ENCODE results near the gene SMYD3.
"Not testable (repeated sequence)": the region's sequence is repeated elsewhere in the genome, so short reads cannot be mapped to it uniquely, and the experiment has no call there.

SMYD3 gene

DNA sequence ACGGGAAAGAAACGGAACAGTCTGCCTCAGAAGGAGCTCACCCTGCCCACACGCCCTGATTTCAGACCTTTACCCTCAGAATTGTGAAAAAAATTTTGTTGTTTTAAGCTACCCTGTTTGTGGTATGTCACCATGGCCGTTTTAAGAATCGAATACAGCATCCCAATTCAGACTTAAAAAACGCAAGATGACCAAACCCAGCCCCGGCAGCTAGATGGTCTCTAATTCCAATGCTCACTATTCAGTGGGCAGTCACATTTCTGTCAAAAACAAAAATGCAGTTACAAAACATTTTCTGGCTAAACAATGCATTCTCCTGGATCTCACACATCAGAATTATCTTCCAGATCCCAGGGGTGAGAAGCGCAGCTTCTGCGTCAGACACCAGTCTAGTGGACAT lies 527.5 kb downstream of the SMYD3 start:
- DNase-seq, result no peak

DNA sequence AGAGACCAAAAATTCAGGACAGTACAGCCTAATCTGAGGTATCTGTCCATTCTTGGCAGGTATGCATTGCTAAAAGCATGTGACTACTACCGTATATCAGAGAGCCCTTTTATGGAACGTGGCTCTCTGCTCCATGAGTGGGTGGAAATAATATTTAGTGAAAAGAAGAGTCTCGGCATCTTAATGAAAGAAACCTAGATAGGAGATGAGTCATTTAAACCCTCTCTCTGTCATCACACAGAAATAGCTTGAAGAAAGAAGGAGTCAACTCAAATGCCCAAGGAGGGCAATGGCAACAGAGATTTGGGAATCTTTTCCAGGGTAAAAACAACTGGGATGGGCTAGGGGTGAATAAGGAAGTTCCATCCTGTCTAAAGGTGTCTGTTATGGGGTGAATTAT lies 528.2 kb downstream of the SMYD3 start:
- peak; percentile 24 for DNase-seq

DNA sequence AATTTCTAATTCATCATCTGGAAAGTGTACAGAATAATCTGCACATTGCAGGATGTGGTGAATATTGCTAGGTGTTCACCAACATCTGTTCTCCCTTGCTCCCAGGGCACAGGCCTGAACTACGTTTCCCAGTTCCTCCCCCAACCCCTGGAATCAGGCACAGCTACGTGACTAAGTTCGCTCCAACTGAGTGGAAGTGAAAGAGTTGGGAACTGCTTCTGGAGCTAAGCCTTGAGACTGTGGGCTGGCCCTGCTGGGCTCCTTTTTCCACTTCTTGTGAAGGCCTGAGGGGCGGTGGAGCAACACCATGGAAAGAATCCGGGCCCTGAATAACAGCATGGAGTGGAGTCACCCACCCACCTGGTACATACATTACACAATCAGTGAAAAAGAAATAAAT lies 534.6 kb downstream of the SMYD3 start:
- DNase-seq, result peak; percentile 22

DNA sequence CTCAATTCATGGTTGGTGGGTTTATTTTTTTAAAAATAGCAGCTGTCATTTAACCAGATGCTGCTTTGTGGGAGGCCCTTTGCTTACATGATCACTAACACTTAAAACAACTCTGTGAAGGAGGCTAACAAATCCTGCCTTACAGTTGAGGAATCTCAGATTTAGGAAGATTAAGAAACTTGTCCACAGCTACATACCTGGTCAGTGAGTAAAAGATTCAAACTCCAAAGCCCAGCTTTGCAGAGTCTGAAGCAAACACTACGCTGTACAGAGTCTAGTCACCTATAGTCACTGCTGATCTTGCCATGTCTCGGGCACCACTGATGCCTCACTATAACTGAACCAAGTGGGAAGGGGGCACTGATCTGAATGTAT lies 535.4 kb downstream of the SMYD3 start:
- peak; percentile 13 for DNase-seq

DNA sequence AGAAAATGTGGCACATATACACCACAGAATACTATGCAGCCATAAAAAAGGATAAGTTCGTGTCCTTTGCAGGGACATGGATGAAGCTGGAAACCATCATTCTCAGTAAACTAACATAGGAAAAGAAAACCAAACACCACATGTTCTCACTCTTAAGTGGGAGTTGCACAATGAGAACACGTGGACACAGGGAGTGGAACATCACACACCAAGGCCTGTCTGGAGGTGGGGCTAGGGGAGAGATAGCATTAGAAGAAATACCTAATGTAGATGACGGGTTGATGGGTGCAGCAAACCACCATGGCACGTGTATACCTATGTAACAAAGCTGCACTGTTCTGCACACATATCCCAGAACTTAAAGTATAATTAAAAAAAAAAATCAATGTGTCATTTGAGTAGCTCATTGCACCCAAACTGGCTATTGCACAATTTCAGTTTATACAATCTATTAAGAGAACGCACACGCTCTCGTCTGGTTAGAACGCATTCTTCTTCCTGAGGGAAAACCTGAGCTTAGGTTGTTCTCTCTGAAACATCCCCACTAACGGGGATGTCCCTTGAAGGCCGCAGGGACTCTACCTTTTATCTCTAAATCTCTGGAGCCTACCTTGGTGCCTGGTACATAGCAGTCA lies 535.9 kb downstream of the SMYD3 start:
- not testable (repeated sequence) for DNase-seq

DNA sequence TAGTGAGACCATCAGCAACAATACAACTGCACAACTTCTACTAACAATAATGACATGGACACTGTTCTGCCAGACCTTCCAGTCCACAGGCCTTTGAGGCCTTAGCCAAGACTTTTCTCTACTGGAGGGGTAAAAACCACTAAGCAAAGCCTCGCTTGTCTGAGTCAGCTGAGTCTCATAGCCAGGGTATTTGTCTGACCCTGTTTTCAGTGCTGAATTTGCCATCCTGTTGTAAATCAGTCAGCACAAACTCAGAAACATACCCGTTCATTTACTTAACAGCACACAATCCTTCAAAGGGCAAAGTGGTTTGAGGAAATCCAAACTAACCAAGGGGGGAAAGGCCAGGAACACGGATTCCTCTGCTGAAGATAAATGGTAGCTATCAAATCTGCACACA lies 537.8 kb downstream of the SMYD3 start:
- DNase-seq, result peak; percentile 79

DNA sequence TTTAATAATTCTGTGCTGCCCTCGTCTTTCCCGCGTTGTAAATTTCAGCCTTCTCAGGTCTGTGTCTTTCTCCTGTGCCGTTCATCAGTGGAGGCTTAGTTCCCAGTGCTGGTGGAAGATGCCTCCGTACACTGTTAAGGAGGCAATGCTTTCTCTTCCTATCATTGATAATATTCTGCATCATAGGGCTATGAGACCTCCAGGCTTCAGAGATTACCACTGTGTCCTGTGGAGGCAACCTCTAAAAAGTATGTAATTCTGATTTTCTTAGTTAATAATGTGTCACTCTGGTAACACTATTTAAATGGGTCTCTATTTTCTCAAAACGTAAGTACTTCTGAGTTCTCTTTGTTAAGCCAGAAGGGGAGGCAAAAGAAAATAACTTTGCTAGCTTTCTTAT lies 538.3 kb downstream of the SMYD3 start:
- DNase-seq, result no peak

DNA sequence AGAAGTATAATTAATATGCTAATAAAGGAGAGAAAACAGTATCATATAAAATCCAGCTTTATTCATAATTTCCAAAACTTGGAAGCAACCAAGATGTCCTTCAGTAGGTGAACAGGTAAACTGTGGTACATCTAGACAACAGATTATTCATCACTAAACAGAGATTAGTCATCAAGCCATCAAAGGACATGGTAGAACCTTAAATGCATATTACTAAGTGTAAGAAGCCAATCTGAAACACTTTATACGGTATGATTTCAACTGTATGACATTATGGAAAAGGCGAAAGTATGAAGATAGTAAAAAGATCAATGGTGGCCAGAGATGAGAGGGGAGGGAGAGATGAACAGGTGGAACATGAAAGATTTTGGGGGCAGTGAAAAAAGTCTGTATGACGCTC lies 541.7 kb downstream of the SMYD3 start:
- DNase-seq, result no peak

DNA sequence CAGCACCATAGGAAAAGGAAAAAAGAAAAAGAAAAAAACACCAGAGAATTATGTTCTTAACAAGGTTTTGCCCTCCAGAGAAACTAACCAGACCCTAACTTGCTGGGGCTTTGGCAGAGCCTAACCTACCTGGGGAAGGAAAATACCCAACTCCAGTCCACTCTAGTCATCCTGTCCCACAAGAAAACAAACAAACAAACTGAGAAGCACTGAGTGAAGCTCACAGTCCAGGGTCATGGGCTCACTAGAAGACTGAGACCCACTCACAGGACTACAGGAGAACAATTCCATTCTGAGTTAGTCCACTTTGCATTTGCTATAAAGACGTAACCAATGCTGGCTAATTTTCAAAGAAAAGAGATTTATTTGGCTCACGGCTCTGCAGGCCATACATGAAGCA lies 543.4 kb downstream of the SMYD3 start:
- no peak for DNase-seq

DNA sequence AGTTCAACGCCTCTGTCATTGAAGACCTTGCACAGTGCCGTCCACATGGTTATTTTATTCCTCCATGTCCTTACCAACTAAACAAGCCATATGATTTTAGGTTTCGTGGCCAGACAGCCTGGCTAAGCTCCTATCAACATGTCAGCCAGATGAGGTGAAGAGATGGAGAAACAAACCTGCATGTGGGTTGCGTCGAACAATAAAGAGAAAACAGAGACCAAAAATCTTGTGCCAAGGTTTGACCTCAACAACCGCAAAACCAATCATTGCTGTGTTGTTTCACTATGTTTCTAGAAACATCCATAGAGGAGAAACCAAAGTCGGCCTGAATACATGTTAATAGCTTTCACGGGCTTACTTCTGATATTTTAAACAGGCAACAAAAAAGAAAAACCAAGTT lies 544.6 kb downstream of the SMYD3 start:
- DNase-seq, result no peak

DNA sequence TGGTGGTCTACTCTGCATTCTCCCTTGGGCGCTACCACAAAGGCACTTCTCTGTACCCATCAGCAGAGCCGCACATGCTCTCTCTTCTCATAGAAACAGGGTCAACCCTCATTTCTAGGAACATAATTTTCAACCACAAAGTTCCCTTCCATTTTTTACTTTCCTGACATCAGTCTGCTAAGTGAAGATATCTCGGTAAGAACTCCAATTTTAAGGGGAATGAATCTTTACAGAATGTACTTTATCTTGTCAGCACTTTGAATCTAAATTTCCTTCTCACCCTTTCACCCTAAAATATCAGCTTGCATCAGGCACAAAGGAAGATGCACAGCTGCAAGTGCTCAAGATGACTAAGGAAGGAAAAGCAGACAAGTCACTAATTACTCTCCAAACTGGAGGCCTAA lies 545.9 kb downstream of the SMYD3 start:
- DNase-seq, result peak; percentile 32

DNA sequence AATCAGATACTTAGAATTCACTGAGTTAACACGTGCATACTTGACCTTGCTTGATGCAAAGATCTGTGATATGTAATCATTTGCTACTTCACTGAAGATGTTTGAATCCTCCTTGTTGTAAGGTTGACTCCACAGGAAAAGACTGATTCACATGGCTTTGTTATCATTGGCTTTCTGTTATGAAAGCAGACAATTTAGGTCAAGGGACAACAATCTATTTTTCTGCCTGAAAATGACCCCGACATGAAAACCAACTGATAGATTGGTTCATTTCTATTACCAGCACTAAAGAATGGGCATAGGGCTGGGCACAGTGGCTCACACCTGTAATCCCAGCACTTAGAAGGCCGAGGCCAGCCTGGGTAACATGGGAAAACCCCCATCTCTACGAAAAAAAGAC lies 546.9 kb downstream of the SMYD3 start:
- DNase-seq, result no peak

DNA sequence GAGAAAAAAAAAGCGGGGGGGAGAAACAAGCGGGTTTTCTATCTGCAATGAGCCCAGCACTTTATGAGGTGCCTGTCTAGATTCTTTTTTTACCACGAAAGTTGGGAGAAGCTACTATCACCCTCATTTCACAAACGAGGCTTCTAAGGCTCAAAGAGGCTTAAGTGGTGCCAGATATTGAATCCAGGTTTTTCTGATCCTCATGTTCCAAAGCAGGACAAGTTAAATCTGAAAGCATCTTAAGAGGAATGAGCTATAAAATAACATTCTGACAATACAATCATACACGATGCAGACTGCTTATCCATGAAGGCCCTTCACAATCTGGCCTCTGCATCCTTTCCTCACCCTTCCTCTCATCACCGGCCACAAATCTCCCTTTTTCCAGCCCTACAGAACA lies 549.1 kb downstream of the SMYD3 start:
- DNase-seq, result no peak

DNA sequence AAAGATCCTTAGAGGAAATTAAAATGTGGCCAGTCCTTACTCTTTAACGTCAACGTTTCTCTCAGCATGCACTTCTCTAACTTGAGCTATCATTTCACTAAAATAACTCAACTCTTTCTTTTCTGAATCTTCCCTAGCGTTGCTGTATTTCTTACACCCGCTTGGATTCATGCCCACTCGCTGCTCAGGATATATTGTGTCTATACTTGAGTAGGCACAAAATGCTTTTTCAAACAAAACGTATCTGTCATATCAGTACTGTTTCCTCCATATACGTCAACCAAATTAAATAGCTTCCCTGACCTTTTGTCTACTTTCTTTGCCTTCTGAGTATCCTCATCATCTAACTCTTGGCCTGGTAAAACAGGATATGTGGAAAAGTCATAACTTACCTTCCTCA lies 549.7 kb downstream of the SMYD3 start:
- no peak for DNase-seq

DNA sequence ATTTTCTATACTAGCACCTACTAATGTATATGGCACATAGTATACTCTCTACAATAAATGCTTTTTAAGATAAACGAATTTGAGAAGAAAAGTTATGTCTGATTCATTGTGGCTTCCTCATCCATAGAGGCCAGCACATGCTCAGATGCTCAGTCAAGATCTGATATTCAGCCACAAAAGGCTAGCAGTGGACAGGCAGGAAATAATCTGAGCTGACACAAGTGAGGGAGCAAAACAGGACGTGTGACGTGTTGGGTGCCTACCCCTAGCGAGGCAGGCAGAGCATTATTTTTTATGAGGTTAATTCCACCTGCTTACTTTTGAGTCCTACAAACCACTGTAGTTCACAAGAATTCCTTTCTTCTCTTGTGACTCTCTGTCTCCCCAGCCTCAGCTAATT lies 550.9 kb downstream of the SMYD3 start:
- no peak for DNase-seq

DNA sequence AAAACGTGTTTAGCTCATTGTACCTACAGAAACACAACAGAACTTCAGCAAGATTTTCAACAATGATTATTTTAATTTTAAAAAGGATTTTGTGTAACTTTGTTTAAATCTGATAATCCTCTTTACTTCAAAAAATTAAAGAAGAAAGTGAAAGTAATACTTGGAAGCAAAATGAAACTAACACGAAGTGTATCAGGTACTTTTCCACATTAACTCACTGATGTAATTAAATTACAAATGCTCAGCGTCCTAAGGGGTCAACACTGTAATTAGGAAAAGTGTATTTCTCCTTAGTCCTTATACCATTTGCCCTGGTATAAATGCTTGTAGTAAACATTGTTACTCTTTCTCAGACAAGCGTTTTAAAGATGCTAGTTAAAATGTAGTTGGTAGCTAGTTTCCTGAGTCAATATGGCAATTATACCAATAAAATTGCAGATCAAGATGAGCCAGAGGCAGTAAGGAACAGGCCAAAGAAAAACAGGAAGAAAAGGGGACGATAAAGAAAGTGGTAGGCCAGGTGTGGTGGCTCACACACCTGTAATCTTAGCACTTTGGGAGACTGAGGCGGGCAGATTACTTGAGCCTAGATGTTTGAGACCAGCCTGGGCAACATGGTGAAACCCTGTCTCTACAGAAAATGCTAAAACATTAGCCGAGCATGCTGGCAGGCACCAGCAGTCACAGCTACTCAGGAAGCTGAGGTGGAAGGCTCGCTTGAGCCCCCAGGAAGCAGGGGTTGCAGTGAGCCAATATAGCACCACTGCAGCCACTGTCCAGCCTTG lies 553.0 kb downstream of the SMYD3 start:
- DNase-seq, result no peak

DNA sequence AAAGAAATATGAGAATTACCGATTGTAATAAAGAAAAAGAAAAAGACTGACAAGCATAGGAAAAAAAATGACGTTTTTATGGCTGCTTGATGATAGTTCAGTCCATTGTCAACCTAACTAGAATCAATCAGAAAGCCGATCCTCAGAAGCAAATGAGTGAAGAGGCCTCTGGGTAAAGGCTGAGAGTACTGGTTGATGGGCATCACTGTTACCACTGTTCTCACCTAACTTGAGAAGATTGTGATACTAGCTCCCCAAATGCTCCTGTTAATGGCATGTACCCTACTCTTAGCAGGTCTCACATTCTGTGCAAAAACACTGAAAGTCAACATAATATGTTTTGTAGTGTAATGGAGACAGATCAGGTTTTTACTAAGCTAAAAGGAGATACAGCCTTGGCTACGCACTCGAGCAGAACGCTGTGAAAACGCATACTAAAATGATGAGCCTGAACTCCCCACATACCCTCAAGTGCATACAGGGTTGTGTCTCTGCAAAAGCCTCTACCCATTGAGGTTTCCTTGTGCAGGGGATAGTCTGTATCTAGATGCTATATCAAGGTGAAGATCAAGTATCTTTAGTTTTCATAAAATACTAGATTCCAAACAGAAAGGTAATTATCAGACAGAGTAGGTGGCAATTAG lies 554.6 kb downstream of the SMYD3 start:
- DNase-seq, result no peak

DNA sequence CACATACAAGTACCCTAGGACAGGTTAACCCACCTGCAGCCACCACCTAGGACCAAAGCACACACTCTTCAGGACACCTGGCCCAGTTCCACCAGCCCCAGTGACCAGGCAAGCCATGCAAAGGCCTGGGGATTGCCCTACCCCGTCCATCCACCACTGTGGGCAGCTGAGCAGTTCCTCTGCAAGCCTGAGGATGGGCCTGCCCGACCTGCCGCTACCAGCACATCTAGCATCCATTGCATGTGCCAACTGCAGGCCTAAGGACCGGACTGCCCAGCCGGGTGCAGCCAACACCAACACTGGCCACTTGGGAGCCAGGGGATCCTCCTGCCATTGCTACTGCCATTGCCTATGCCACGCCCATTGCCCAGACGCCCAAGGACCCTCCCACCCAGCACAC lies 558.3 kb downstream of the SMYD3 start:
- DNase-seq, result no peak

DNA sequence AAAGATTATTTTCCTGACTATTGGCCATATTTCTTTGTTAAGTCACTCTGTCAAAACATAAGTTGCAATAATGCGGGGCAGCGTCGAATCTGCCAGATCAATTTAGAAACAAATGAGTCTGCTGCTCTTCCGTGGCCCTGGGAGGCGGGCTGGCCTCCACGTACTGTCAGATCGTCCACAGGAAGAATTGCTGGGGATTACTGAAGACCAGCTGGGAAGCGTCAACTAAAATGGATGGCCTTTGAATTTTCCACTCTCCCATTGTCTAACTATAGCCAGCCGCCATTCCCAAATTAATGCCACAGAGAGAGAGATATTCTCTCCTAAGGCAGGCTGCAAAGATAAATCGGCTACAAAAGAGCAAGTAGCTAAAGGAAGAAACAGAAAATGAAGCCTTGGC lies 560.2 kb downstream of the SMYD3 start:
- no peak for DNase-seq

DNA sequence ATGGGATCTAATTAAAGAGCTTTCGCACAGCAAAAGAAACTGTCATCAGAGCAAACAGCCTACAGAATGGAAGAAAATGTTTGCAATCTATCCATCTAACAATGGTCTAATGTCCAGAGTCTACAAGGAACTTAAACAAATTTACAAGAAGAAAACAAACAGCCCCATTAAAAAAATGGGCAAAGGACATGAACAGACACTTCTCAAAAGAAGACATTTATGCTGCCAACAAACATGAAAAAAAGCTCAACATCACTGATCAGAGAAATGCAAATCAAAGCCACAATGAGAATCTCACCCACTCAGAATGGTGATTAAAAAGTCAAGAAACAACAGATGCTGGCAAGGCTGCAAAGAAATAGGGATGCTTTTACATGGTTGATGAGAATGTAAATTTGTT lies 561.9 kb downstream of the SMYD3 start:
- DNase-seq, result not testable (repeated sequence)

DNA sequence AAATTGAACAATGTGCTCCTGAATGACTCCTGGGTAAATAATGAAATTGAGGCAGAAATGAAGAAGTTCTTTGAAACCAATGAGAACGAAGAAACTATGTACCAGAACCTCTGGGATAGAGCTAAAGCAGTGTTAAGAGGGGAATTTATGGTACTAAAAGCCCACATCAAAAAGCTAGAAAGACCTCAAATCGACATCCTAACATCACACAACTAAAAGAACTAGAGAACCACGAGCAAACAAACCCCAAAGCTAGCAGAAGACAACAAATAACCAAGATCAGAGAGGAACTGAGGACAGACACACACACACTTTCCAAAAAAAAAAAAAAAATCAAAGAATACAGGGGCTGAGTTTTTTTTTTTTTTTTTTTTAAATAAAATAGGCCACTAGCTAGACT lies 564.2 kb downstream of the SMYD3 start:
- DNase-seq, result no peak

DNA sequence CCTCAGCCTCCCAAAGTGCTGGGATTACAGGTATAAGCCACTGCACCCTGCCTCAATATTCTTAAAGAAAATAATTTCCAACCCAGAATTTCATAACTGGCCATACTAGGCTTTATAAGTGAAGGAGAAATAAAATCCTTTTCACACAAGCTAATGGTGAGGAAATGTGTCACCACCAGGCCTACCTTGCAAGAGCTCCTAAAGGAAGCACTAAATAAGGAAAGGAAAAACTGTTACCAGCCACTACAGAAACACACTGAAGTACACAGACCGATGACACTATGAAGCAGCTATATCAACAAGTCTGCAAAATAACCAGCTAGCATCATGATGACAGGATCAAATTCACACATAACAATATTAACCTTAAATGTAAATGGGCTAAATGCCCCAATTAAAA lies 565.3 kb downstream of the SMYD3 start:
- DNase-seq, result not testable (repeated sequence)

DNA sequence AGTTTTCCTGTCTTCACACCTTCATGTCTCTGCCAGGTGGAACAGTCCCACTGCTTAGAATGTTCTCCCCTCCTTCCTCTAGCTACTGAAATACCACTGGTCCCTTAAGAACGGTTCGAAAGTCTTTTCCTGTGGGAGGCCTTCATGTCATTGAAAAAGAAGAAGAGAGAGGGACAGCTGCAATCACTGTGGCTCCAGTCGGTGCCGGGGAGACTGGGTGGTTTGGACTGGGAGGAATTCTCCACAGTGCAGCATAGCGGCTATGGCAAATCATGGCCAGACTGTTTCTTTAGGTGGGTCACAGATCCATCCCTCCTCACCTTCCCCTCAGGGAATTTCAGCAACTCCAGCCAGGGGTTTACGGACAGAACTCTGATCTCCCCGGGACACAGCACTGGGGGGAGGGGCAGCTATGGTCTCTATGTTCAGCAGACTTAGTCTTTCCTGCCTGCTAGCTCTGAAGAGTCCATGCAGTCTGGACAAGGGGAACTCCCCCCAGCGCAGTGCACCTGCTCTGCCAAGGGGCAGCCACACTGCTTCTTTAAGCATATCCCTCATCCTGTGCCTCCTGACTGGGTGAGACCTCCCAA lies 567.2 kb downstream of the SMYD3 start:
- no peak for DNase-seq

DNA sequence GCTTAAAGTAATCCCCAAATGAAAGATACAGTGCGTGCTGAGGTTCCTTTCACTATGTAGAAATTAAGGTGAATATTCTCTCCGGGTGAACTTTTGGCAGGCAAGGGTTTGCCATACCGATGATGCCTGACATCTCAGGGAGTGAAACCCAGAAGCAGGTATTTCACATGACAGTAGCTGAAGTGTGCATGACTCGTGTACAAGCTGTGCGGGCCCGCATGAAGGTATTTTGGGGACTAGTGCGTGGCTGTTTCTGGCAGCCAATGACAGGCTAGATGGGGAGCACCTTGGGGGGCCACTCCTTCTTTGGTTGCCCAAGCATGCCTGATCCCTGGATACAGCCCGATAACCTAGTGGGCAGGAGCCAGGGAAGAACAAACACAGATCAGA lies 569.0 kb downstream of the SMYD3 start:
- no peak for DNase-seq

All from fibroblast of skin of scalp (primary cell).